ENCODE results near the gene FAM184A. TPM values are rescaled to one million over a fixed set of nuclear protein-coding genes. Genes with fewer than 3 reads are reported as not detected.
A peak's percentile ranks its signal among the peaks of the same experiment; 100 is the strongest.

The FAM184A gene
- total and polyA plus RNA-seq, 10 of the 15 experiments (the other 5 are each of a cell fraction or from before 2014, with no cell fraction given) = 0.15 to 0.23 TPM; not detected in 8

GRCh38 chr6:118935978-118936703, 142.3 kb downstream of the FAM184A start:
- Histone ChIP-seq H3K4me2 (ENCODE audit: control insufficient read depth, insufficient read depth) (peak overlapping the region; percentile 61; the same call in 1 of the 2 replicates), H3K79me2 (ENCODE audit: control insufficient read depth, insufficient read depth, low read length) (peaks cover 9% of the 10 kb centered on the region), H3K9ac (ENCODE audit: control insufficient read depth, insufficient read depth, low read length) (no peak overlapping the region), H3K4me3 (no peak overlapping the region), H2AFZ (ENCODE audit: control insufficient read depth, low read depth, low read length) (peak overlapping the region; percentile 95), H3K36me3 (ENCODE audit: control insufficient read depth in 2 of 2, insufficient read depth in 2 of 2, low read length in 1 of 2) (no peaks in the 10 kb centered on the region; a peak in 1 of 4 replicates), H3K9me3 (replicated peaks; ENCODE audit: control insufficient read depth, insufficient read depth, low read length) (no peaks in the 10 kb centered on the region; the same call in 1 of the 3 replicates), H3K27me3 (replicated peaks in 1 of 2; ENCODE audit: control insufficient read depth in 2 of 2, insufficient read depth in 2 of 2, low read length in 1 of 2) (no peaks in the 10 kb centered on the region), H4K20me1 (ENCODE audit: control insufficient read depth, insufficient read depth) (no peaks in the 10 kb centered on the region), H3K27ac (ENCODE audit: control insufficient read depth, insufficient read depth) (no peak overlapping the region), H3K4me1 (ENCODE audit: control insufficient read depth, insufficient read depth, low read length) (no peaks in the 10 kb centered on the region)
- SMC1A ChIA-PET (ENCODE audit: uncharacterized antibody, unreplicated experiment) = interaction anchor here (1.0 to 2.7 kb wide), 2 partner anchors 39 to 91 kb away, joined by 4 to 15 read pairs; no protein-coding TSS in a partner anchor
- RAD21 ChIA-PET (ENCODE audit: unreplicated experiment) = interaction anchor here (1.0 to 1.9 kb wide), 2 partner anchors 370 to 414 kb away, joined by 3 to 4 read pairs; no protein-coding TSS in a partner anchor
- DNase-seq (ENCODE audit: low read depth, low spot score) = no peak
- 60% methylated on average over 3 of the region's 3 CpGs for WGBS (ENCODE audit: insufficient coverage, insufficient replicate concordance, low lambda C conversion rate, missing lambda C conversion rate)
- ATAC-seq = no peak
- in situ Hi-C loops (cut with MboI) (no loop called here), intact Hi-C loops (cut with micrococcal nuclease; ENCODE audit: unreplicated experiment) (loop anchor here (2.0 kb wide), 1 partner anchor 41 kb away; the partner anchor contains the start of gene ASF1A)
- FAIRE-seq = no peak
- POLR2A ChIA-PET = interaction anchor here (0.7 to 2.3 kb wide), 2 partner anchors 39 to 377 kb away, joined by 4 to 11 read pairs; no protein-coding TSS in a partner anchor
- no peak for TF ChIP-seq ZNF217 (IDR thresholded peaks at IDR 0.05)
- no peak for TF ChIP-seq MAX (IDR thresholded peaks at IDR 0.05; ENCODE audit: low read depth, low read length)
- no peak for TF ChIP-seq BRCA1 (IDR thresholded peaks at IDR 0.05; ENCODE audit: low read depth, low read length)
- no peak for TF ChIP-seq ZNF207 (IDR thresholded peaks at IDR 0.05; ENCODE audit: borderline replicate concordance)
- no peak for TF ChIP-seq SIN3A (IDR thresholded peaks at IDR 0.05; ENCODE audit: low read depth, low read length)
- no peak for TF ChIP-seq SRF (IDR thresholded peaks at IDR 0.05; ENCODE audit: low read depth in 2 of 2, low read length in 2 of 2)
- TF ChIP-seq IKZF1 (conservative IDR thresholded peaks at IDR 0.05) = no peak
- no peak for TF ChIP-seq ZZZ3 (IDR thresholded peaks at IDR 0.05; ENCODE audit: control insufficient read depth, insufficient read length, low read depth)
- no peak for TF ChIP-seq POLR2AphosphoS5 (IDR thresholded peaks at IDR 0.05; ENCODE audit: low read length)
- no peak for TF ChIP-seq ZBED1 (IDR thresholded peaks at IDR 0.05; ENCODE audit: borderline replicate concordance)
- no peak for TF ChIP-seq KLF5 (IDR thresholded peaks at IDR 0.05; ENCODE audit: partially characterized antibody)
- TF ChIP-seq RCOR1 (conservative IDR thresholded peaks at IDR 0.05; ENCODE audit: low read depth, low read length) = no peak
- no peak for TF ChIP-seq RUNX3 (IDR thresholded peaks at IDR 0.05; ENCODE audit: low read length)
- TF ChIP-seq ZBTB40 (IDR thresholded peaks at IDR 0.05; ENCODE audit: borderline replicate concordance) = no peak
- no peak for TF ChIP-seq ATF2 (IDR thresholded peaks at IDR 0.05; ENCODE audit: low read length)
- no peak for TF ChIP-seq ZNF274 (IDR thresholded peaks at IDR 0.05; ENCODE audit: insufficient read depth, insufficient read length)
- TF ChIP-seq CHD1 (IDR thresholded peaks at IDR 0.05; ENCODE audit: low read depth, low read length) = no peak
- CTCF ChIA-PET = interaction anchor here (1.3 to 3.6 kb wide), 2 partner anchors 21 to 40 kb away, joined by 4 to 22 read pairs; no protein-coding TSS in a partner anchor
- BruUV-seq (replicated peaks) = no TSS peak

All from GM12878 (cell line).